Upper lobe of left lung (tissue), 6 donors: ENCODE data around the gene TMEM41A. TPM values are rescaled to one million over a fixed set of nuclear protein-coding genes. Genes with fewer than 3 reads are reported as not detected.

ENCODE experiments used
- ATAC-seq, 2 donors: fragments of 200-7000 bp; cut with Tn5 transposase; one replicate each; pipeline ENCODE4 v1.9.1; 2022; ENCODE audit warnings: mild to moderate bottlenecking in 2 of 2, moderate library complexity in 2 of 2; ENCODE audit not compliant: low FRiP score in 2 of 2
- DNase-seq, 2 donors: peaks; one replicate each; pipeline ENCODE4 v3.0.0-alpha.2; 2019 to 2020
- H3K27ac ChIP-seq, 4 donors: fragments of 200-600 bp; sonication (generic); one replicate each; pipeline ENCODE4 v1.5.1; 2016 to 2019
- H3K27me3 ChIP-seq, 4 donors: fragments of 200-600 bp; sonication (generic); one replicate each; pipeline ENCODE4 v1.5.1; 2017 to 2019
- H3K36me3 ChIP-seq, 4 donors: fragments of 200-600 bp; sonication (generic); one replicate each; pipeline ENCODE4 v1.5.1; 2016 to 2019
- H3K4me1 ChIP-seq, 4 donors: fragments of 200-600 bp; sonication (generic); one replicate each; pipeline ENCODE4 v1.5.1; 2018 to 2019
- H3K4me3 ChIP-seq, 4 donors: fragments of 200-600 bp; sonication (generic); one replicate each; pipeline ENCODE4 v1.5.1; 2017 to 2019; ENCODE audit warnings: mild to moderate bottlenecking in 2 of 4, moderate library complexity in 1 of 4
- H3K9me3 ChIP-seq, 4 donors: fragments of 200-600 bp; sonication (generic); one replicate each; pipeline ENCODE4 v1.5.1; 2018 to 2019
- CTCF ChIP-seq, 6 experiments: fragments of 450-650 bp in 4 of 6; fragments of 200-600 bp in 2 of 6; sonication (generic) in 2 of 6; IDR thresholded peaks; one replicate each; pipeline ENCODE4 v1.5.1; 2016 to 2019; ENCODE audit warnings: antibody characterized with exemption in 6 of 6
- EP300 ChIP-seq, 4 donors: sonication (generic); formaldehyde crosslinking; IDR thresholded peaks; one replicate each; pipeline ENCODE4 v1.5.1; 2017; ENCODE audit warnings: antibody characterized with exemption in 4 of 4, control low read depth in 2 of 4
- POLR2A ChIP-seq, 4 donors: fragments of 450-650 bp; IDR thresholded peaks; one replicate each; pipeline ENCODE4 v1.5.1; 2016 to 2017; ENCODE audit warnings: antibody characterized with exemption in 4 of 4, mild to moderate bottlenecking in 2 of 4
- POLR2AphosphoS5 ChIP-seq, 2 donors: sonication (generic); formaldehyde crosslinking; IDR thresholded peaks; one replicate each; pipeline ENCODE4 v1.5.1; 2017; ENCODE audit warnings: antibody characterized with exemption in 2 of 2
- WGBS, 2 donors: methylation state at CpG; one replicate each; pipeline ENCODE4 v1.1.5; 2017 to 2018; 5-methylcytosine and 5-hydroxymethylcytosine counted together
- total RNA-seq, 6 donors: library from RNA; depleted of rRNA in 4 of 6; stranded (reverse); fragments of >200 nt in 4 of 6; gene quantifications; one replicate each; pipeline versions ENCODE4 v1.1.0 to v1.2.1, GENCODE V29; 2016 to 2021
- donor health status: DM: no; HTN: no; CAD: no; lungs with moderate emphysema.
- donor health status: DM: no; HTN: yes; CAD: no; lungs with severe emphysema.

Gene TMEM41A
- total RNA-seq, 6 donors from 2014 or later, result 14.8 to 38.5 (median 24.5) TPM

DNA sequence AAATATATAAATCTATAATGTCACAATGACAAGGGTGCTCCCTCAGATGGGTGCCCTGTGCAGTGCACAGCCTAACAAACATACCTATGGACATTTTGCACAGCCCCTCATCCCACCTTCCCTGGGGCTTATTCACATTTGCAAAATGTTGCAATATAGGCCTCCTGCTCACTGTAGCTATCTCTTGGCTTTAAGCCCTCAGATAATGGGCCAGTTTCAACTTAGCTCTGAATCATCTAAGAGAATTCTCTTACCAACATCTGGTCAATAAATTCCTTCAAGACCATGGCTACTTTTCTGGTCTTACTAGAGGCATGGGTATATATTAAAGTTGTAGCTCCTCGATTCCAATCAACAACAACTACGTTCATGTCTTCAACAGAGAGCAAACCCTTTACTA, 35.7 kb upstream of the TMEM41A start:
- 75 to 100% methylated on average over 2 of the region's 2 CpGs for WGBS, 2 donors
- Histone ChIP-seq H3K9me3 (no peaks in the 10 kb centered on the region), H3K27me3 (no peaks in the 10 kb centered on the region), H3K4me1 (peaks cover 5 to 11% (median 5%) of the 10 kb centered on the region in 4 donors), H3K4me3 (no peak overlapping the region), H3K27ac (no peak overlapping the region), H3K36me3 (no peaks in the 10 kb centered on the region)
- no peak for ATAC-seq
- TF ChIP-seq CTCF (IDR thresholded peaks at IDR 0.05), result no peak
- no peak for TF ChIP-seq POLR2AphosphoS5 (IDR thresholded peaks at IDR 0.05)
- no peak for TF ChIP-seq EP300 (IDR thresholded peaks at IDR 0.05)
- no peak for TF ChIP-seq POLR2A (IDR thresholded peaks at IDR 0.05)
- DNase-seq, result no peak

GRCh38 chr3:185532901-185533300, 34.1 kb upstream of the TMEM41A start:
- no peak for TF ChIP-seq CTCF (IDR thresholded peaks at IDR 0.05)
- TF ChIP-seq EP300 (IDR thresholded peaks at IDR 0.05), result no peak
- no peak for TF ChIP-seq POLR2A (IDR thresholded peaks at IDR 0.05)
- no peak for TF ChIP-seq POLR2AphosphoS5 (IDR thresholded peaks at IDR 0.05)
- no peak for DNase-seq
- peaks cover 5 to 11% (median 5%) of the 10 kb centered on the region in 4 donors for H3K4me1 ChIP-seq
- WGBS, 2 donors, result 70% methylated on average over 5 of the region's 5 CpGs
- no peaks in the 10 kb centered on the region for H3K36me3 ChIP-seq
- H3K4me3 ChIP-seq, result no peak overlapping the region
- no peaks in the 10 kb centered on the region for H3K9me3 ChIP-seq
- ATAC-seq, result no peak
- H3K27ac ChIP-seq, result no peak overlapping the region
- H3K27me3 ChIP-seq, result no peaks in the 10 kb centered on the region

DNA sequence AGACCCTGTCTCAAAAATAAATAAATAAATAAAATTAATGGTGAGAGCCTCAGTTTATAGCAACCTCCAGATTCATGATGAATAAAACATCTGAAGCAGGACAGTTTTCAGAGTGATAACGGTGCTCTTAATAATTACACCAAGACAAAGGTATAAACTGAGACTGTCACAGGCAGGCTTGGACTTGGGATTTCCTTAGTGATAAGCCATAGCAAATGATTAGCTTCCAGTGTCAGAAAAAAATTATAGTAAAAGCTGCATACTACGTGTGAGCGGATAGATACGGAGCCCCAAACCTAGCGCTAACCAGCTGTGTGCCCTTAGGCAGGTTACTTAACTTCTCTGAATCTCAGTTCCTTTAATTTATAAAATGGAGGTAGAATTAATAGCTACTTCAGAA, 32.0 kb upstream of the TMEM41A start:
- no peaks in the 10 kb centered on the region for H3K36me3 ChIP-seq
- TF ChIP-seq EP300 (IDR thresholded peaks at IDR 0.05) (no peak), POLR2A (IDR thresholded peaks at IDR 0.05) (no peak), CTCF (IDR thresholded peaks at IDR 0.05) (no peak), POLR2AphosphoS5 (IDR thresholded peaks at IDR 0.05) (no peak)
- H3K9me3 ChIP-seq, result no peaks in the 10 kb centered on the region
- WGBS, 2 donors, result 69 to 78% methylated on average over 5 of the region's 5 CpGs
- H3K27ac ChIP-seq, result no peak overlapping the region
- DNase-seq, result no peak
- H3K4me3 ChIP-seq, result no peak overlapping the region
- H3K4me1 ChIP-seq, result no peaks in the 10 kb centered on the region
- no peak for ATAC-seq
- no peaks in the 10 kb centered on the region for H3K27me3 ChIP-seq

DNA sequence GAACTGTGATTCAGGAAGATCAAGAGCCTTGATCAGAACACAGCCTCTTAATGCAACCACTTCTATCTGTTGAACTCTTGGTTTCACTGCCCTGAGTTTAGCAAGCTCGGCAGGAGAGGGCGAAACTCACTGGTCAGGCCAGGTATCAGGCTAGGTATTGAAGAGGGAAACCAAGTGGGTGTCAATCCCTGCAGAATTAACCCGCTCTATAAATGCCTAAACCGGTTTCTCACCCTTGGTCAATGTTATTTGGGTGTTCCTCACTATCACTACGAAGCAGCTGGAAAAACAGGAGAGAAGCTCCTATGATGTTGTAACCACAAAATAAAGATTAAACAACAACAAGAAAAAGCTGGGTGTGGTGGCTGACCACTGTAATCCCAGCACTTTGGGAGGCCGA, 29.7 kb upstream of the TMEM41A start:
- TF ChIP-seq CTCF (IDR thresholded peaks at IDR 0.05), result no peak
- TF ChIP-seq EP300 (IDR thresholded peaks at IDR 0.05), result no peak
- no peak for TF ChIP-seq POLR2A (IDR thresholded peaks at IDR 0.05)
- no peak for TF ChIP-seq POLR2AphosphoS5 (IDR thresholded peaks at IDR 0.05)
- no peak for ATAC-seq
- H3K27ac ChIP-seq, result no peak overlapping the region
- 88 to 92% methylated on average over 6 of the region's 6 CpGs for WGBS, 2 donors
- no peaks in the 10 kb centered on the region for H3K9me3 ChIP-seq
- H3K4me1 ChIP-seq, result no peaks in the 10 kb centered on the region
- H3K4me3 ChIP-seq, result no peak overlapping the region
- no peaks in the 10 kb centered on the region for H3K27me3 ChIP-seq
- H3K36me3 ChIP-seq, result no peaks in the 10 kb centered on the region
- DNase-seq, result no peak

GRCh38 chr3:185527364-185527763, 28.5 kb upstream of the TMEM41A start:
- TF ChIP-seq POLR2AphosphoS5 (IDR thresholded peaks at IDR 0.05), result no peak
- no peak for TF ChIP-seq POLR2A (IDR thresholded peaks at IDR 0.05)
- no peak for TF ChIP-seq CTCF (IDR thresholded peaks at IDR 0.05)
- no peak for TF ChIP-seq EP300 (IDR thresholded peaks at IDR 0.05)
- Histone ChIP-seq H3K9me3 (no peaks in the 10 kb centered on the region), H3K27ac (no peak overlapping the region), H3K4me3 (no peak overlapping the region), H3K27me3 (no peaks in the 10 kb centered on the region), H3K4me1 (no peaks in the 10 kb centered on the region), H3K36me3 (no peaks in the 10 kb centered on the region)
- ATAC-seq, result no peak
- no peak for DNase-seq
- 83 to 85% methylated on average over 7 to 9 of the region's 9 CpGs for WGBS, 2 donors
